ENCODE data around the gene KDM8.

DNA sequence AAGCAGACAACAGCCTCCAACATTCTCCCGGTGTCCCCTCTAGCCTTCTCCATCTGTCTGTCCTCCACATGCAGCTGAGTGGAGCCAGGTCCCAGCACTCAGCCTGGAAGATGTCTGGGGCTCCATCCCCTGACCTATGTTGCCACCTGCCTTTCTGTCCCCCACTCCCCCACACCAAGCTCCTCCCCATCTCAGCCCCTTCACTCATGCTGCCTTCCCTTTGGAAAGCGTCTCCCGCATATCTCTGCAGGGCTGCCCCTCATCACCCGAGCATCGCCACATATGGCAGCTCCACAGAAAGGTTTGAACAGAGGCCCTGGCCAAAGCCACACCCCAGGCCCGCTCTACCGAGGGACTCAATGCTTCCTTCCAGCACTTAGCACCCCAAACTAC lies 41.0 kb downstream of the KDM8 start:
- TF ChIP-seq, protein P1, sequence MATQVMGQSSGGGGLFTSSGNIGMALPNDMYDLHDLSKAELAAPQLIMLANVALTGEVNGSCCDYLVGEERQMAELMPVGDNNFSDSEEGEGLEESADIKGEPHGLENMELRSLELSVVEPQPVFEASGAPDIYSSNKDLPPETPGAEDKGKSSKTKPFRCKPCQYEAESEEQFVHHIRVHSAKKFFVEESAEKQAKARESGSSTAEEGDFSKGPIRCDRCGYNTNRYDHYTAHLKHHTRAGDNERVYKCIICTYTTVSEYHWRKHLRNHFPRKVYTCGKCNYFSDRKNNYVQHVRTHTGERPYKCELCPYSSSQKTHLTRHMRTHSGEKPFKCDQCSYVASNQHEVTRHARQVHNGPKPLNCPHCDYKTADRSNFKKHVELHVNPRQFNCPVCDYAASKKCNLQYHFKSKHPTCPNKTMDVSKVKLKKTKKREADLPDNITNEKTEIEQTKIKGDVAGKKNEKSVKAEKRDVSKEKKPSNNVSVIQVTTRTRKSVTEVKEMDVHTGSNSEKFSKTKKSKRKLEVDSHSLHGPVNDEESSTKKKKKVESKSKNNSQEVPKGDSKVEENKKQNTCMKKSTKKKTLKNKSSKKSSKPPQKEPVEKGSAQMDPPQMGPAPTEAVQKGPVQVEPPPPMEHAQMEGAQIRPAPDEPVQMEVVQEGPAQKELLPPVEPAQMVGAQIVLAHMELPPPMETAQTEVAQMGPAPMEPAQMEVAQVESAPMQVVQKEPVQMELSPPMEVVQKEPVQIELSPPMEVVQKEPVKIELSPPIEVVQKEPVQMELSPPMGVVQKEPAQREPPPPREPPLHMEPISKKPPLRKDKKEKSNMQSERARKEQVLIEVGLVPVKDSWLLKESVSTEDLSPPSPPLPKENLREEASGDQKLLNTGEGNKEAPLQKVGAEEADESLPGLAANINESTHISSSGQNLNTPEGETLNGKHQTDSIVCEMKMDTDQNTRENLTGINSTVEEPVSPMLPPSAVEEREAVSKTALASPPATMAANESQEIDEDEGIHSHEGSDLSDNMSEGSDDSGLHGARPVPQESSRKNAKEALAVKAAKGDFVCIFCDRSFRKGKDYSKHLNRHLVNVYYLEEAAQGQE (IDR thresholded peaks at IDR 0.05; ENCODE audit: unreplicated experiment) = no peak
- TF ChIP-seq, protein P2, sequence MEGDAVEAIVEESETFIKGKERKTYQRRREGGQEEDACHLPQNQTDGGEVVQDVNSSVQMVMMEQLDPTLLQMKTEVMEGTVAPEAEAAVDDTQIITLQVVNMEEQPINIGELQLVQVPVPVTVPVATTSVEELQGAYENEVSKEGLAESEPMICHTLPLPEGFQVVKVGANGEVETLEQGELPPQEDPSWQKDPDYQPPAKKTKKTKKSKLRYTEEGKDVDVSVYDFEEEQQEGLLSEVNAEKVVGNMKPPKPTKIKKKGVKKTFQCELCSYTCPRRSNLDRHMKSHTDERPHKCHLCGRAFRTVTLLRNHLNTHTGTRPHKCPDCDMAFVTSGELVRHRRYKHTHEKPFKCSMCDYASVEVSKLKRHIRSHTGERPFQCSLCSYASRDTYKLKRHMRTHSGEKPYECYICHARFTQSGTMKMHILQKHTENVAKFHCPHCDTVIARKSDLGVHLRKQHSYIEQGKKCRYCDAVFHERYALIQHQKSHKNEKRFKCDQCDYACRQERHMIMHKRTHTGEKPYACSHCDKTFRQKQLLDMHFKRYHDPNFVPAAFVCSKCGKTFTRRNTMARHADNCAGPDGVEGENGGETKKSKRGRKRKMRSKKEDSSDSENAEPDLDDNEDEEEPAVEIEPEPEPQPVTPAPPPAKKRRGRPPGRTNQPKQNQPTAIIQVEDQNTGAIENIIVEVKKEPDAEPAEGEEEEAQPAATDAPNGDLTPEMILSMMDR (conservative IDR thresholded peaks at IDR 0.05; ENCODE audit: low read depth in 2 of 2) = no peak
